ENCODE measurements around the gene FBXO33. TPM values are rescaled to one million over a fixed set of nuclear protein-coding genes. Genes with fewer than 3 reads are reported as not detected.

The FBXO33 gene
- total RNA-seq, 6 experiments from 2014 or later: 4.3 to 6.0 (median 5.2) TPM

GRCh38 chr14:39419272-39419671, 13.0 kb downstream of the FBXO33 start:
- WGBS (ENCODE audit: insufficient coverage, low coverage, low lambda C conversion rate, missing lambda C conversion rate): 91% methylated on average over 1 of the region's 1 CpG
- DNase-seq (no peak), ATAC-seq (peak in 3 of 4 donors; percentile 27 to 44 (median 34))
- H3K4me3 ChIP-seq: no peak overlapping the region
- intact Hi-C loops (cut with DNase I): no loop called here
- H3K27ac ChIP-seq: no peak overlapping the region
- H3K36me3 ChIP-seq: no peaks in the 10 kb centered on the region
- peaks cover 0 to 10% (median 0%) of the 10 kb centered on the region in 4 donors for H3K4me1 ChIP-seq
- TF ChIP-seq CTCF (IDR thresholded peaks at IDR 0.05): no peak
- TF ChIP-seq POLR2A (IDR thresholded peaks at IDR 0.05): no peak
- no peaks in the 10 kb centered on the region for H3K9me3 ChIP-seq
- H3K27me3 ChIP-seq: no peaks in the 10 kb centered on the region

- ATAC-seq: peak in 3 of 4 donors; percentile 43 to 52 (median 49)
- Histone ChIP-seq H3K9me3 (no peaks in the 10 kb centered on the region), H3K4me1 (peaks cover 0 to 10% (median 0%) of the 10 kb centered on the region in 4 donors), H3K4me3 (no peak overlapping the region), H3K27me3 (no peaks in the 10 kb centered on the region), H3K27ac (no peak overlapping the region), H3K36me3 (no peaks in the 10 kb centered on the region)
- WGBS (ENCODE audit: insufficient coverage, low coverage, low lambda C conversion rate, missing lambda C conversion rate): 100% methylated on average over 2 of the region's 2 CpGs
- DNase-seq: no peak
- intact Hi-C loops (cut with DNase I): no loop called here
- TF ChIP-seq POLR2A (IDR thresholded peaks at IDR 0.05): no peak
- TF ChIP-seq CTCF (IDR thresholded peaks at IDR 0.05): peak in 2 of 4 donors; percentile 13 to 35
These were observed 15.2 kb downstream of the FBXO33 start for GRCh38 chr14:39417014-39417413.

- 100% methylated on average over 1 of the region's 1 CpG for WGBS (ENCODE audit: insufficient coverage, low coverage, low lambda C conversion rate, missing lambda C conversion rate)
- Histone ChIP-seq H3K4me3 (no peak overlapping the region), H3K27me3 (no peaks in the 10 kb centered on the region), H3K27ac (no peak overlapping the region), H3K36me3 (no peaks in the 10 kb centered on the region), H3K4me1 (peaks cover 0 to 10% (median 0%) of the 10 kb centered on the region in 4 donors), H3K9me3 (no peaks in the 10 kb centered on the region)
- DNase-seq (no peak), ATAC-seq (no peak)
- TF ChIP-seq CTCF (IDR thresholded peaks at IDR 0.05): no peak
- no peak for TF ChIP-seq POLR2A (IDR thresholded peaks at IDR 0.05)
- intact Hi-C loops (cut with DNase I): no loop called here
These were observed 16.2 kb downstream of the FBXO33 start for GRCh38 chr14:39416072-39416471.

- TF ChIP-seq CTCF (IDR thresholded peaks at IDR 0.05) (no peak), POLR2A (IDR thresholded peaks at IDR 0.05) (no peak)
- Histone ChIP-seq H3K9me3 (no peaks in the 10 kb centered on the region), H3K4me3 (no peak overlapping the region), H3K27me3 (no peaks in the 10 kb centered on the region), H3K4me1 (peaks cover 0 to 3% (median 1%) of the 10 kb centered on the region in 4 donors), H3K36me3 (no peaks in the 10 kb centered on the region), H3K27ac (no peak overlapping the region)
- peak; percentile 47 to 68 (median 56) for ATAC-seq
- DNase-seq: no peak
- WGBS (ENCODE audit: insufficient coverage, low coverage, low lambda C conversion rate, missing lambda C conversion rate): 34% methylated on average over 3 of the region's 3 CpGs
- intact Hi-C loops (cut with DNase I): no loop called here
These were observed 25.7 kb downstream of the FBXO33 start for GRCh38 chr14:39406560-39406959.

- Histone ChIP-seq H3K9me3 (no peaks in the 10 kb centered on the region), H3K27ac (no peak overlapping the region), H3K4me3 (no peak overlapping the region), H3K27me3 (no peaks in the 10 kb centered on the region), H3K36me3 (peaks cover 0 to 28% (median 3%) of the 10 kb centered on the region in 4 donors), H3K4me1 (no peaks in the 10 kb centered on the region)
- 73% methylated on average over 6 of the region's 6 CpGs for WGBS (ENCODE audit: insufficient coverage, low coverage, low lambda C conversion rate, missing lambda C conversion rate)
- no peak for TF ChIP-seq CTCF (IDR thresholded peaks at IDR 0.05)
- no peak for TF ChIP-seq POLR2A (IDR thresholded peaks at IDR 0.05)
- DNase-seq: no peak
- intact Hi-C loops (cut with DNase I): no loop called here
- ATAC-seq: no peak
These were observed 33.9 kb downstream of the FBXO33 start for GRCh38 chr14:39398382-39398781.

Measured in right lobe of liver (tissue), 6 donors.